GM23248 (cell line): Measurements from ENCODE around the gene EML6. TPM values are rescaled to one million over a fixed set of nuclear protein-coding genes. Genes with fewer than 3 reads are reported as not detected.
"Not testable (repeated sequence)": the region's sequence is repeated elsewhere in the genome, so short reads cannot be mapped to it uniquely, and the experiment has no call there.

ENCODE experiments used
- DNase-seq: peaks from one replicate; pipeline ENCODE4 v3.0.0-alpha.2; 2015
- H2AFZ ChIP-seq: fragments of 200-600 bp; sonication (generic); 2 replicates; pipeline ENCODE4 v1.6.1; 2016; ENCODE audit warnings: antibody characterized with exemption
- H3F3A ChIP-seq: fragments of 200-600 bp; sonication (generic); 2 replicates; pipeline ENCODE4 v1.6.1; 2016; ENCODE audit warnings: mild to moderate bottlenecking, antibody characterized with exemption, mixed run types; ENCODE audit not compliant: insufficient read depth
- H3K27ac ChIP-seq: fragments of 200-600 bp; sonication (generic); 2 replicates; pipeline ENCODE4 v1.5.1; 2016; ENCODE audit warnings: mild to moderate bottlenecking
- H3K27me3 ChIP-seq: fragments of 200-600 bp; sonication (generic); replicated peaks from 2 replicates; pipeline ENCODE4 v1.6.1; 2016; ENCODE audit warnings: mild to moderate bottlenecking; ENCODE audit not compliant: insufficient read depth
- H3K36me3 ChIP-seq: fragments of 200-600 bp; sonication (generic); 2 replicates; pipeline ENCODE4 v1.6.1; 2016; ENCODE audit warnings: low read depth, mild to moderate bottlenecking
- H3K4me1 ChIP-seq: fragments of 200-600 bp; sonication (generic); 2 replicates; pipeline ENCODE4 v1.6.1; 2016; ENCODE audit warnings: mild to moderate bottlenecking; ENCODE audit not compliant: insufficient read depth
- H3K4me2 ChIP-seq: fragments of 200-600 bp; sonication (generic); one replicate; pipeline ENCODE4 v1.6.1; 2016; ENCODE audit warnings: mild to moderate bottlenecking; ENCODE audit not compliant: unreplicated experiment
- H3K4me3 ChIP-seq: fragments of 200-600 bp; sonication (generic); 2 replicates; pipeline ENCODE4 v1.5.1; 2016; ENCODE audit warnings: mild to moderate bottlenecking
- H3K79me2 ChIP-seq: fragments of 200-600 bp; sonication (generic); 2 replicates; pipeline ENCODE4 v1.6.1; 2016; ENCODE audit warnings: mild to moderate bottlenecking; ENCODE audit not compliant: insufficient read depth
- H3K9ac ChIP-seq: fragments of 200-600 bp; sonication (generic); 2 replicates; pipeline ENCODE4 v1.6.1; 2016; ENCODE audit warnings: mild to moderate bottlenecking
- H3K9me2 ChIP-seq: fragments of 200-600 bp; sonication (generic); 2 replicates; pipeline ENCODE4 v1.6.1; 2016; ENCODE audit warnings: mixed run types, mild to moderate bottlenecking, moderate library complexity; ENCODE audit not compliant: insufficient read depth
- H3K9me3 ChIP-seq: fragments of 200-600 bp; sonication (generic); one replicate; pipeline ENCODE4 v1.6.1; 2017; ENCODE audit warnings: low read depth
- H4K20me1 ChIP-seq: fragments of 200-600 bp; sonication (generic); 2 replicates; pipeline ENCODE4 v1.6.0; 2016; ENCODE audit not compliant: insufficient read depth
- EZH2 ChIP-seq: fragments of 200-600 bp; sonication (generic); IDR thresholded peaks from 2 replicates; pipeline ENCODE4 v1.6.1; 2018; ENCODE audit warnings: antibody characterized with exemption, mild to moderate bottlenecking; ENCODE audit not compliant: insufficient read depth, poor library complexity, severe bottlenecking
- EZH2phosphoT487 ChIP-seq: fragments of 200-600 bp; sonication (generic); IDR thresholded peaks from 2 replicates; pipeline ENCODE4 v1.6.1; 2018; ENCODE audit warnings: antibody characterized with exemption, moderate library complexity, mild to moderate bottlenecking, low read depth; ENCODE audit not compliant: insufficient read depth
- WGBS, 2 experiments: methylation state at CpG; one replicate each; pipeline ENCODE4 v1.1.6; 2015 to 2017; ENCODE audit warnings: low lambda C conversion rate in 2 of 2, low coverage in 1 of 2; ENCODE audit errors: missing lambda C conversion rate in 2 of 2; 5-methylcytosine and 5-hydroxymethylcytosine counted together
- in situ Hi-C: fragments of 300-500 bp; cut with MboI; formaldehyde crosslinking; loops from 2 replicates; pipeline ENCODE4 v1.15.0; 2020
- polyA plus RNA-seq: library from polyadenylated mRNA; unstranded; fragments of >200 nt; fragmentation: Nextera tagmentation; extraction: Ambion mirVana; gene quantifications from 2 replicates; pipeline ENCODE4 v1.2.1, GENCODE V29; 2016
- total RNA-seq: library from RNA; depleted of rRNA; stranded (reverse); fragments of >200 nt; shearing (Covaris generic); gene quantifications from 2 replicates; pipeline ENCODE4 v1.2.3, GENCODE V29; 2014

The EML6 gene
- total and polyA plus RNA-seq, 2 experiments from 2014 or later = 0.54 to 0.76 TPM

GRCh38 chr2:54692556-54692955, 30.9 kb upstream of the EML6 start:
- H3K4me1 ChIP-seq = no peaks in the 10 kb centered on the region
- H3K9ac ChIP-seq = no peak overlapping the region
- no peaks in the 10 kb centered on the region for H3K9me3 ChIP-seq
- no peak overlapping the region for H2AFZ ChIP-seq
- H3K27me3 ChIP-seq = no peaks in the 10 kb centered on the region
- DNase-seq = no peak
- H3K79me2 ChIP-seq = no peaks in the 10 kb centered on the region
- H3K4me3 ChIP-seq = no peak overlapping the region
- no peaks in the 10 kb centered on the region for H3K9me2 ChIP-seq
- in situ Hi-C loops = no loop called here
- H3F3A ChIP-seq = no peaks in the 10 kb centered on the region
- H3K4me2 ChIP-seq = no peak overlapping the region
- TF ChIP-seq EZH2phosphoT487 = no peak
- TF ChIP-seq EZH2 = no peak
- no peak overlapping the region for H3K27ac ChIP-seq
- no peaks in the 10 kb centered on the region for H3K36me3 ChIP-seq
- no peaks in the 10 kb centered on the region for H4K20me1 ChIP-seq

DNA sequence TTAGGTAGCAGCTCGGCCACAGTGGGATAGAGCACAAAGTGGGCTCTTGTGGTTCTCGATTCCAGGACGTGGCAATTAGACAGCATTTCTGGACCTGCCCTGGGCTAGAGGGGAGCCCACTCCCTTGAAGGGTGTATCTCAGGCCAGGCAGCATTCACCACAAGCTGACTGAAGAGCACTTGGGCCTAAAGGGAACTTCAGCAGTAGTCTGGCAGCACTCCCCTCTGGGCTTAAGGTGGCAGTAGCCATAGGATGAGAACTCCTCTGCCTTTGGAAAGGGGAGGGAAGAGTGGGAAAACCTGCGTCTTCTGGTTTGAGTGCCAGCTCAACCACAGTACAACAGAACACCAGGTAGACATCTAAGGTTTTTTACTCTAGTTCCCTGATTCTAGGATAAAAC, 28.1 kb upstream of the EML6 start:
- Histone ChIP-seq H3K27me3 (no peaks in the 10 kb centered on the region), H3K9ac (no peak overlapping the region), H2AFZ (no peak overlapping the region), H3K79me2 (no peaks in the 10 kb centered on the region), H3K9me2 (no peaks in the 10 kb centered on the region), H3K4me3 (no peak overlapping the region), H3K9me3 (no peaks in the 10 kb centered on the region), H3F3A (no peaks in the 10 kb centered on the region), H3K4me2 (no peak overlapping the region), H3K36me3 (no peaks in the 10 kb centered on the region), H4K20me1 (no peaks in the 10 kb centered on the region), H3K4me1 (no peaks in the 10 kb centered on the region), H3K27ac (no peak overlapping the region)
- 92 to 95% methylated on average over 4 of the region's 4 CpGs for WGBS, 2 experiments
- TF ChIP-seq EZH2phosphoT487 = no peak
- no peak for TF ChIP-seq EZH2
- in situ Hi-C loops = no loop called here
- no peak for DNase-seq

DNA sequence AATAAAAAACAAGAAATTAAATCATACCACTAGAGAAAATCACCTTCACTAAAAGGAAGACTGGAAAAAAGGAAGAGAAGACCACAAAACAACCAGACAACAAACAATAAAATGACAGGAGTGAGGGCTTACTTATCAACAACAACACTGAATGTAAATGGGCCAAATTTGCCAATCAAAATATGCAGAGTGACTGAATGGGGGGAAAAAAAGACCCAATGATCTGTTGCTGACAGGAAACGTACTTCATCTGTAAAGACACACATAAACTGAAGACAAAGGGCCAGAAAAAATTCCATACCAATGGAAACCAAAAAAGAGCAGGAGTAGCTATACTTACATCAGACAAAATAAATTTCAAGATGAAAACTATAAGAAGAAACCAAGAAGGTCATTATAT, 25.5 kb upstream of the EML6 start:
- Histone ChIP-seq H3K79me2 (no peaks in the 10 kb centered on the region), H3K9me3 (no peaks in the 10 kb centered on the region), H2AFZ (no peak overlapping the region), H3K4me2 (no peak overlapping the region), H3K36me3 (no peaks in the 10 kb centered on the region), H3F3A (no peaks in the 10 kb centered on the region), H3K4me1 (no peaks in the 10 kb centered on the region), H4K20me1 (no peaks in the 10 kb centered on the region), H3K9ac (no peak overlapping the region), H3K27ac (no peak overlapping the region), H3K27me3 (no peaks in the 10 kb centered on the region), H3K4me3 (no peak overlapping the region), H3K9me2 (no peaks in the 10 kb centered on the region)
- in situ Hi-C loops = no loop called here
- TF ChIP-seq EZH2phosphoT487 = no peak
- no peak for TF ChIP-seq EZH2
- 71 to 83% methylated on average over 1 of the region's 1 CpG for WGBS, 2 experiments
- DNase-seq = no peak

GRCh38 chr2:54698926-54699325, 24.5 kb upstream of the EML6 start:
- H3K27ac ChIP-seq, H3K9me2 ChIP-seq, H3K36me3 ChIP-seq, H2AFZ ChIP-seq, H3K4me1 ChIP-seq, H3F3A ChIP-seq, in situ Hi-C loops, H3K79me2 ChIP-seq, H3K4me2 ChIP-seq, H3K4me3 ChIP-seq, H3K9ac ChIP-seq, H4K20me1 ChIP-seq, H3K9me3 ChIP-seq, H3K27me3 ChIP-seq, DNase-seq: not testable (repeated sequence)
- whole genome bisulfite sequencing, 2 experiments = 94 to 98% methylated on average over 4 to 34 of the region's 37 CpGs

DNA sequence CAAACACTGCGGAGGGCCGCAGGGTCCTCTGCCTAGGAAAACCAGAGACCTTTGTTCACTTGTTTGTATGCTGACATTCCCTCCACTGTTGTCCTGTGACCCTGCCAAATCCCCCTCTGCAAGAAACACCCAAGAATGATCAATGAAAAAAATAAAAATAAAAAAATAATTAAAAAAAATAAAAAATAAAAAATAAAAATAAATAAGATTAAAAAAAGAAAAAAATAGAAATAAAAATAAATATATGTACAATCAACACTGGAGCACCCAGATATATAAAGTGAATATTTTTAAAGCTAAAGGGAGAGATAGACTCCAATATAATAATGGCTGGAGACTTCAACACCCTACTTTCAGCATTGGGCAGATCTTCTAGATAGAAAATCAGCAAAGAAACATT, 23.8 kb upstream of the EML6 start:
- no peak overlapping the region for H3K27ac ChIP-seq
- WGBS, 2 experiments = 96 to 100% methylated on average over 2 of the region's 2 CpGs
- no peak overlapping the region for H3K9ac ChIP-seq
- no peaks in the 10 kb centered on the region for H3K9me3 ChIP-seq
- no peaks in the 10 kb centered on the region for H3K36me3 ChIP-seq
- H3K4me3 ChIP-seq = no peak overlapping the region
- no peaks in the 10 kb centered on the region for H4K20me1 ChIP-seq
- no peaks in the 10 kb centered on the region for H3K79me2 ChIP-seq
- no peaks in the 10 kb centered on the region for H3K9me2 ChIP-seq
- H3F3A ChIP-seq = no peaks in the 10 kb centered on the region
- no peaks in the 10 kb centered on the region for H3K27me3 ChIP-seq
- no peaks in the 10 kb centered on the region for H3K4me1 ChIP-seq
- H3K4me2 ChIP-seq = no peak overlapping the region
- TF ChIP-seq EZH2phosphoT487 (no peak), EZH2 (no peak)
- DNase-seq = no peak
- no peak overlapping the region for H2AFZ ChIP-seq
- in situ Hi-C loops = loop anchor here (10.0 kb wide), 1 partner anchor 585 kb away; the partner anchor contains the start of gene ACYP2
